ENCODE data around the gene TMEM240. TPM values are rescaled to one million over a fixed set of nuclear protein-coding genes. Genes with fewer than 3 reads are reported as not detected.
A peak's percentile ranks its signal among the peaks of the same experiment; 100 is the strongest.
"Not testable (repeated sequence)": the region's sequence is repeated elsewhere in the genome, so short reads cannot be mapped to it uniquely, and the experiment has no call there.

Gene TMEM240
- total RNA-seq, 1 experiment from 2014 or later, result 0.87 TPM

GRCh38 chr1:1556961-1557360 lies 16.5 kb upstream of the TMEM240 start:
- H3K4me2 ChIP-seq (ENCODE audit: low read length); POLR2A ChIA-PET (ENCODE audit: unreplicated experiment); ATAC-seq; intact Hi-C loops (cut with micrococcal nuclease); H3K4me3 ChIP-seq (ENCODE audit: low read length); H3K27ac ChIP-seq (ENCODE audit: low read length); H3K4me1 ChIP-seq (ENCODE audit: insufficient read depth, low read length); CTCF ChIA-PET; DNase-seq; H3K9me2 ChIP-seq (replicated peaks; ENCODE audit: low read length); H3K9me3 ChIP-seq (ENCODE audit: low read length); H3K9ac ChIP-seq (ENCODE audit: low read length); H3K27me3 ChIP-seq (ENCODE audit: low read length); H2AFZ ChIP-seq (ENCODE audit: low read length); BruUV-seq (replicated peaks); H3F3A ChIP-seq (ENCODE audit: low read length, unreplicated experiment): not testable (repeated sequence)
- peaks cover 22% of the 10 kb centered on the region; the same call in 1 of the 2 replicates for H3K36me3 ChIP-seq (ENCODE audit: low read depth, low read length)
- H4K20me1 ChIP-seq (ENCODE audit: low read length), result peaks cover 19% of the 10 kb centered on the region; the same call in 1 of the 2 replicates
- H3K79me2 ChIP-seq (ENCODE audit: low read length), result peaks cover 63% of the 10 kb centered on the region

- no peak overlapping the region for H2AFZ ChIP-seq (ENCODE audit: low read length)
- no peak for ATAC-seq
- no TSS peak for BruUV-seq (replicated peaks)
- H3K9me3 ChIP-seq (ENCODE audit: low read length), result no peaks in the 10 kb centered on the region
- ChIA-PET CTCF (no interaction called here), POLR2A (ENCODE audit: unreplicated experiment) (no interaction called here)
- H3K9ac ChIP-seq (ENCODE audit: low read length), result no peak overlapping the region
- H3K27ac ChIP-seq (ENCODE audit: low read length), result no peak overlapping the region
- H3K4me2 ChIP-seq (ENCODE audit: low read length), result no peak overlapping the region
- no peak overlapping the region for H3K4me3 ChIP-seq (ENCODE audit: low read length)
- TF ChIP-seq EZH2 (IDR thresholded peaks at IDR 0.05; ENCODE audit: low read length, unreplicated experiment), result no peak
- no peak for TF ChIP-seq EZH2phosphoT487 (IDR thresholded peaks at IDR 0.05; ENCODE audit: borderline replicate concordance, low read length)
- DNase-seq, result no peak
- peaks cover 4% of the 10 kb centered on the region; the same call in 1 of the 2 replicates for H3K4me1 ChIP-seq (ENCODE audit: insufficient read depth, low read length)
- peaks cover 63% of the 10 kb centered on the region for H3K79me2 ChIP-seq (ENCODE audit: low read length)
- no peaks in the 10 kb centered on the region for H3K27me3 ChIP-seq (ENCODE audit: low read length)
- H3K9me2 ChIP-seq (replicated peaks; ENCODE audit: low read length), result no peaks in the 10 kb centered on the region
- H4K20me1 ChIP-seq (ENCODE audit: low read length), result peaks cover 14% of the 10 kb centered on the region; the same call in 1 of the 2 replicates
- peaks cover 17% of the 10 kb centered on the region; the same call in 1 of the 2 replicates for H3K36me3 ChIP-seq (ENCODE audit: low read depth, low read length)
- intact Hi-C loops (cut with micrococcal nuclease), result no loop called here
- peaks cover 6% of the 10 kb centered on the region for H3F3A ChIP-seq (ENCODE audit: low read length, unreplicated experiment)
Observed at GRCh38 chr1:1556505-1556904, 16.1 kb upstream of the TMEM240 start.

- H3K9ac ChIP-seq (ENCODE audit: low read length), result no peak overlapping the region
- H3K27ac ChIP-seq (ENCODE audit: low read length), result no peak overlapping the region
- H2AFZ ChIP-seq (ENCODE audit: low read length), result no peak overlapping the region
- peaks cover 15% of the 10 kb centered on the region; the same call in 1 of the 2 replicates for H4K20me1 ChIP-seq (ENCODE audit: low read length)
- peaks cover 8% of the 10 kb centered on the region; the same call in 1 of the 2 replicates for H3K36me3 ChIP-seq (ENCODE audit: low read depth, low read length)
- H3F3A ChIP-seq (ENCODE audit: low read length, unreplicated experiment), result peaks cover 4% of the 10 kb centered on the region
- H3K4me3 ChIP-seq (ENCODE audit: low read length), result no peak overlapping the region
- no peaks in the 10 kb centered on the region for H3K9me3 ChIP-seq (ENCODE audit: low read length)
- H3K9me2 ChIP-seq (replicated peaks; ENCODE audit: low read length), result no peaks in the 10 kb centered on the region
- TF ChIP-seq EZH2phosphoT487 (IDR thresholded peaks at IDR 0.05; ENCODE audit: borderline replicate concordance, low read length) (no peak), EZH2 (IDR thresholded peaks at IDR 0.05; ENCODE audit: low read length, unreplicated experiment) (no peak), CTCF (conservative IDR thresholded peaks at IDR 0.05; ENCODE audit: low read depth, low read length) (no peak)
- intact Hi-C loops (cut with micrococcal nuclease), result no loop called here
- peaks cover 69% of the 10 kb centered on the region for H3K79me2 ChIP-seq (ENCODE audit: low read length)
- CTCF ChIA-PET, result no interaction called here
- H3K4me2 ChIP-seq (ENCODE audit: low read length), result no peak overlapping the region
- peaks cover 4% of the 10 kb centered on the region; the same call in 1 of the 2 replicates for H3K4me1 ChIP-seq (ENCODE audit: insufficient read depth, low read length)
- ATAC-seq (peak; percentile 85), DNase-seq (peak; percentile 63)
- H3K27me3 ChIP-seq (ENCODE audit: low read length), result no peaks in the 10 kb centered on the region
- POLR2A ChIA-PET (ENCODE audit: unreplicated experiment), result no interaction called here
- BruUV-seq (replicated peaks), result no TSS peak
Observed at GRCh38 chr1:1554926-1555915, 14.8 kb upstream of the TMEM240 start.

Data from PC-3 (cell line).